Loucy (cell line): ENCODE data around the gene PFKFB3.

Experiments used
- H2AFZ ChIP-seq: fragments of 200-600 bp; sonication (generic); 2 replicates; pipeline ENCODE4 v1.6.0; 2016; ENCODE audit warnings: antibody characterized with exemption, mild to moderate bottlenecking, low read length, moderate library complexity
- H3F3A ChIP-seq: fragments of 200-600 bp; 2 replicates; pipeline ENCODE4 v1.6.0; 2016; ENCODE audit warnings: antibody characterized with exemption, low read depth, mild to moderate bottlenecking
- H3K27me3 ChIP-seq: fragments of 200-600 bp; sonication (generic); 2 replicates; pipeline ENCODE4 v1.6.1; 2014; ENCODE audit warnings: low read length, mild to moderate bottlenecking; ENCODE audit not compliant: insufficient read depth, poor library complexity, severe bottlenecking
- H3K36me3 ChIP-seq: fragments of 200-600 bp; sonication (generic); 2 replicates; pipeline ENCODE4 v1.6.1; 2016; ENCODE audit warnings: low read length; ENCODE audit not compliant: insufficient read depth
- H3K4me1 ChIP-seq: fragments of 200-600 bp; sonication (generic); 2 replicates; pipeline ENCODE4 v1.5.1; 2014; ENCODE audit warnings: low read length, mild to moderate bottlenecking; ENCODE audit not compliant: insufficient read depth, poor library complexity, severe bottlenecking
- H3K4me2 ChIP-seq: fragments of 200-600 bp; sonication (generic); 2 replicates; pipeline ENCODE4 v1.6.0; 2014; ENCODE audit warnings: antibody characterized with exemption, low read length, low read depth, mild to moderate bottlenecking; ENCODE audit not compliant: poor library complexity, severe bottlenecking
- H3K4me3 ChIP-seq: fragments of 200-600 bp; sonication (generic); 2 replicates; pipeline ENCODE4 v1.5.1; 2014; ENCODE audit warnings: low read length, mild to moderate bottlenecking, mixed read lengths; ENCODE audit not compliant: poor library complexity, severe bottlenecking
- H3K79me2 ChIP-seq: fragments of 200-600 bp; sonication (generic); 2 replicates; pipeline ENCODE4 v1.6.1; 2014; ENCODE audit warnings: low read length; ENCODE audit not compliant: insufficient read depth
- H3K9ac ChIP-seq: fragments of 200-600 bp; sonication (generic); 2 replicates; pipeline ENCODE4 v1.6.0; 2014; ENCODE audit warnings: mild to moderate bottlenecking, low read depth, low read length, moderate library complexity; ENCODE audit not compliant: poor library complexity, severe bottlenecking
- H3K9me2 ChIP-seq: fragments of 200-600 bp; sonication (generic); replicated peaks from 2 replicates; pipeline ENCODE4 v1.6.1; 2016; ENCODE audit warnings: low read depth, low read length, mixed read lengths
- H3K9me3 ChIP-seq: fragments of 200-600 bp; sonication (generic); 2 replicates; pipeline ENCODE4 v1.6.1; 2014; ENCODE audit warnings: mild to moderate bottlenecking, antibody characterized with exemption, low read length, low read depth; ENCODE audit not compliant: insufficient read depth
- H4K20me1 ChIP-seq: fragments of 200-600 bp; sonication (generic); 2 replicates; pipeline ENCODE4 v1.6.0; 2014; ENCODE audit warnings: antibody characterized with exemption, low read length, mild to moderate bottlenecking; ENCODE audit not compliant: insufficient read depth, poor library complexity, severe bottlenecking
- CTCF ChIP-seq: fragments of 200-600 bp; sonication (generic); conservative IDR thresholded peaks from 2 replicates; pipeline ENCODE4 v1.5.1; 2014; ENCODE audit warnings: mild to moderate bottlenecking, antibody characterized with exemption, low read length
- EZH2phosphoT487 ChIP-seq: fragments of 200-600 bp; IDR thresholded peaks from 2 replicates; pipeline ENCODE4 v1.6.1; 2018; ENCODE audit warnings: antibody characterized with exemption, mild to moderate bottlenecking, moderate library complexity, borderline replicate concordance

Gene PFKFB3

DNA sequence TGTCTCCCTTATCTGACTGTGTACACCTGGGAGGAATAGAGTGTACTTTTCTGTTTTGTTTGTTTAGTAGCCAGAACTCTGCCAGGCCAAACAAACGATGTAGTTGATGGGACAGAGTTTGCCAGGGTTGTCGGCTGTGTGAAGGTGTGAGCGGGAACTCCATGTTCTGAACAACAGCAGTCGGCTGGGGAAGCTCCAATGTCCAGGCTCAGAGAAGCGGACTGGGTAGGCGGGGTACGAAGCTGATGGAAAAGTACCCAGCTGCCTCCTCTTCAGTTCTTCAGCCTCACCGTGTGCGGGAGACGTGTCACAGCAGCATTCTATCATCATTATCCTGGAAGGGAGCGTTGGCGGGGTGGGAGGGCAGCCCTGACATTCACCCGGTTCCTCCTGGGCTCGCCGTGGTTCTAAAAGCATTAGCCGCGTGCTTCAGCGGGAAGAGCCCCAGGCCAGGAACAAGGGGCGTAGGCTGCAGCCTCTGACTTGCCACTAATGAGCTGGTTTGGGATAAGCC lies 52.9 kb downstream of the PFKFB3 start:
- TF ChIP-seq EZH2phosphoT487 (no peak), CTCF (no peak)
- no peaks in the 10 kb centered on the region for H4K20me1 ChIP-seq

GRCh38 chr10:6256439-6256838 lies 53.7 kb downstream of the PFKFB3 start:
- Histone ChIP-seq H3K27me3 (no peaks in the 10 kb centered on the region), H3K9ac (no peak overlapping the region), H3K4me1 (peaks cover 18% of the 10 kb centered on the region), H3K9me3 (0 out of 2 replicates have a peak, but pooled peaks cover 3% of the 10 kb centered on the region), H3F3A (0 out of 2 replicates have a peak, but pooled peaks cover 3% of the 10 kb centered on the region), H3K9me2 (no peaks in the 10 kb centered on the region), H2AFZ (no peak overlapping the region), H3K79me2 (no peaks in the 10 kb centered on the region), H3K4me3 (no peak overlapping the region), H4K20me1 (no peaks in the 10 kb centered on the region), H3K36me3 (no peaks in the 10 kb centered on the region; the same call in 1 of the 2 replicates), H3K4me2 (no peak overlapping the region)
- TF ChIP-seq EZH2phosphoT487 (no peak), CTCF (no peak)

More for the DNA sequence above, 52.9 kb downstream of the PFKFB3 start:
- Histone ChIP-seq H3K9me2 (no peaks in the 10 kb centered on the region), H3K4me3 (no peak overlapping the region), H3K4me2 (no peak overlapping the region), H2AFZ (no peak overlapping the region), H3K9me3 (no peaks in the 10 kb centered on the region), H3K4me1 (peaks cover 12% of the 10 kb centered on the region), H3F3A (0 out of 2 replicates have a peak, but pooled peaks cover 3% of the 10 kb centered on the region), H3K27me3 (no peaks in the 10 kb centered on the region), H3K36me3 (no peaks in the 10 kb centered on the region; the same call in 1 of the 2 replicates), H3K79me2 (no peaks in the 10 kb centered on the region), H3K9ac (no peak overlapping the region)

DNA sequence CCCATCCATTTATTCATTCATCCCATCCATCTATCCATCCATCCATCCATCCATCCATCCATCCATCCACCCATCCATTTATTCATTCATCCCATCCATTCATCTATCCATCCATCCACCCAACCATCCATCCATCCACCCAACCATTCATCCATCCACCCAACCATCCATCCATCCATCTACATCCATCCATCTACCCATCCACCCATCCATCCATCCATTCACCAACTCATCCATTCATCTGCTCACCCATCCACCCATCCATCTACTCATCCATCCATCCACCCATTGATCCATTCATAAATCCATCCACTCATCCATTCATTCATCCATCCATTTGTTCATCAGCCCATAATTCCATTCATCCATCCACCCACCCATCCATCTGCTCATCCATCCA lies 56.4 kb downstream of the PFKFB3 start:
- Histone ChIP-seq H4K20me1 (no peaks in the 10 kb centered on the region), H3K4me1 (peaks cover 18% of the 10 kb centered on the region), H3F3A (0 out of 2 replicates have a peak, but pooled peaks cover 3% of the 10 kb centered on the region), H3K36me3 (no peaks in the 10 kb centered on the region; the same call in 1 of the 2 replicates), H3K9me2 (no peaks in the 10 kb centered on the region), H3K9me3 (0 out of 2 replicates have a peak, but pooled peaks cover 3% of the 10 kb centered on the region), H3K79me2 (no peaks in the 10 kb centered on the region), H2AFZ (no peak overlapping the region), H3K27me3 (no peaks in the 10 kb centered on the region), H3K4me3 (no peak overlapping the region), H3K4me2 (no peak overlapping the region), H3K9ac (no peak overlapping the region)
- TF ChIP-seq CTCF (no peak), EZH2phosphoT487 (no peak)
